Hepatocyte (in vitro differentiated cells): Measurements from ENCODE around the gene CELA3A.

Source experiments
- CTCF ChIP-seq: fragments of 200-600 bp; sonication (generic); IDR thresholded peaks from 2 replicates; pipeline ENCODE4 v1.5.1; 2016; ENCODE audit warnings: antibody characterized with exemption, mild to moderate bottlenecking; ENCODE audit not compliant: poor library complexity
- EZH2 ChIP-seq: fragments of 200-600 bp; sonication (generic); IDR thresholded peaks from 2 replicates; pipeline ENCODE4 v1.6.1; 2016; ENCODE audit warnings: antibody characterized with exemption, mild to moderate bottlenecking, borderline replicate concordance
- EZH2phosphoT487 ChIP-seq: fragments of 200-600 bp; sonication (generic); IDR thresholded peaks from one replicate; pipeline ENCODE4 v1.6.1; 2018; ENCODE audit warnings: antibody characterized with exemption, mild to moderate bottlenecking, low read depth, moderate library complexity; ENCODE audit not compliant: unreplicated experiment, severe bottlenecking

GRCh38 chr1:21961337-21961736, 40.1 kb upstream of the CELA3A start:
- TF ChIP-seq CTCF: no peak
- TF ChIP-seq EZH2: no peak
- TF ChIP-seq EZH2phosphoT487: no peak
